T-cell (primary cell): ENCODE measurements around the gene MAPK8. TPM values are rescaled to one million over a fixed set of nuclear protein-coding genes. Genes with fewer than 3 reads are reported as not detected.

Experiments
- ATAC-seq, 4 experiments: fragments of 200-7000 bp in 3 of 4; fragments of 150-1000 bp in 1 of 4; cut with Tn5 transposase; replicated peaks in 1 of 4; 1 replicate in 3 of 4; 2 replicates in 1 of 4; pipeline ENCODE4 v1.10.0; 2021; ENCODE audit warnings: moderate library complexity in 3 of 4, mild to moderate bottlenecking in 2 of 4, moderate number of reproducible peaks in 1 of 4
- CTCF ChIA-PET, 2 donors: fragments of 300-600 bp; sonication (Branson Sonifier 250); formaldehyde crosslinking; loops; one replicate each; lab custom pipeline; 2022; ENCODE audit warnings: antibody characterized with exemption in 2 of 2; lab: Charles Lee
- POLR2A ChIA-PET, 2 donors: fragments of 300-600 bp; sonication (Branson Sonifier 250); formaldehyde crosslinking; loops; one replicate each; lab custom pipeline; 2022; ENCODE audit warnings: antibody characterized with exemption in 2 of 2; lab: Charles Lee
- DNase-seq, 35 experiments: peaks; one replicate each; pipeline versions ENCODE4 v3.0.0 to v3.0.0-alpha.2; 2013 to 2023
- H3K27ac ChIP-seq: one replicate; pipeline ENCODE4 v1.5.1; 2013; ENCODE audit warnings: low read length
- H3K27me3 ChIP-seq, 2 experiments: replicated peaks in 1 of 2; 1 replicate in 1 of 2; 2 replicates in 1 of 2; pipeline versions ENCODE4 v1.6.1 to v1.7.0; 2013; ENCODE audit warnings: low read length in 1 of 2, mixed read lengths in 1 of 2; ENCODE audit not compliant: control insufficient read depth in 2 of 2, insufficient read depth in 2 of 2; ENCODE audit errors: extremely low read depth in 1 of 2
- H3K36me3 ChIP-seq, 2 donors: 1 replicate in 1 of 2; 2 replicates in 1 of 2; pipeline versions ENCODE4 v1.6.1 to v1.7.0; 2013; ENCODE audit warnings: low read length in 1 of 2; ENCODE audit not compliant: control insufficient read depth in 2 of 2, insufficient read depth in 1 of 2; ENCODE audit errors: extremely low read depth in 1 of 2
- H3K4me1 ChIP-seq, 2 experiments: 1 replicate in 1 of 2; 2 replicates in 1 of 2; pipeline versions ENCODE4 v1.6.1 to v1.7.0; 2013; ENCODE audit warnings: low read length in 2 of 2, mixed read lengths in 1 of 2; ENCODE audit not compliant: insufficient read depth in 2 of 2, control insufficient read depth in 1 of 2; ENCODE audit errors: extremely low read depth in 1 of 2
- H3K4me3 ChIP-seq, 2 donors: 1 replicate in 1 of 2; 2 replicates in 1 of 2; pipeline versions ENCODE4 v1.5.1 to v1.7.0; 2013; ENCODE audit warnings: mild to moderate bottlenecking in 2 of 2, low read length in 1 of 2, moderate library complexity in 1 of 2; ENCODE audit not compliant: control insufficient read depth in 1 of 2; ENCODE audit errors: extremely low read depth in 1 of 2
- H3K9me3 ChIP-seq: 2 replicates; pipeline ENCODE4 v1.7.0; 2013
- H3K27ac Mint-ChIP-seq, 2 donors: one replicate each; pipeline ENCODE4 v1.8.0; 2020 to 2021; ENCODE audit warnings: mild to moderate bottlenecking in 2 of 2, mixed read lengths in 2 of 2
- H3K27me3 Mint-ChIP-seq, 2 donors: one replicate each; pipeline ENCODE4 v1.8.0; 2021 to 2022; ENCODE audit warnings: mixed read lengths in 2 of 2
- H3K36me3 Mint-ChIP-seq: one replicate; pipeline ENCODE4 v1.8.0; 2021; ENCODE audit warnings: mixed read lengths
- H3K4me1 Mint-ChIP-seq, 3 donors: one replicate each; pipeline ENCODE4 v1.8.0; 2020 to 2022; ENCODE audit warnings: mixed read lengths in 3 of 3, mild to moderate bottlenecking in 1 of 3
- H3K4me3 Mint-ChIP-seq, 3 donors: one replicate each; pipeline ENCODE4 v1.8.0; 2020 to 2022; ENCODE audit warnings: mild to moderate bottlenecking in 3 of 3, mixed read lengths in 3 of 3, moderate library complexity in 3 of 3
- H3K9me3 Mint-ChIP-seq, 3 donors: one replicate each; pipeline ENCODE4 v1.8.0; 2020 to 2022; ENCODE audit warnings: mixed read lengths in 3 of 3
- WGBS: methylation state at CpG from one replicate; pipeline ENCODE4 v1.1.5; 2013; ENCODE audit warnings: missing lambda C conversion rate; ENCODE audit not compliant: insufficient coverage; 5-methylcytosine and 5-hydroxymethylcytosine counted together
- total RNA-seq, 35 experiments: library from RNA in 6 of 35; stranded (reverse) in 6 of 35; fragments of 120-200 nt in 1 of 35; gene quantifications; one replicate each; pipeline versions ENCODE4 v1.2.1 to v1.2.4 and lab custom pipeline; 2013 to 2026

Gene MAPK8
- total RNA-seq, 5 donors from 2014 or later (not counting 1 experiment from before 2014, with no cell fraction given) = 35.7 to 49.7 (median 42.4) TPM

DNA sequence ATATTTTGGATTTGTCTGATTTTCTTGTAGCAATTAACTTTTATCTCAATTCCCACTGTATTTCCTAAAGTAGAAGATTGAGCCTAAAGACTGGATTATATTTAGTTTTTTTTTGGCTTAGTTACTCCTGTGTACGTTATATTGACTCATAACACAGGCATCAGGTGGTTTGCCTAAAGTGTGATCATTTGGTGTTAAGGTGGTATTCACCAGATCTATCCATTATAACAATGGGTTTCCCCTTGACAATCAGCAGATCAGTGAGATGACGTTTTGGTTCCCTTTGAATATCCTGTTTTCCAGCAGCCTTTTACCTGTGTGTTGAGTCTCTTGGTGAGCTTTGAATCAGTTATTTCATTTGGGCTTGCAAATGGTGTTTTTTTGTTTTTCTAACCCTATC, 18.1 kb downstream of the MAPK8 start:
- no peaks in the 10 kb centered on the region for H3K27me3 Mint-ChIP-seq
- no peak overlapping the region for H3K27ac Mint-ChIP-seq
- ChIA-PET CTCF (interaction anchor here (0.7 to 1.4 kb wide), 2 partner anchors 8 to 15 kb away, joined by 3 read pairs; no protein-coding TSS in a partner anchor), POLR2A (no interaction called here)
- H3K4me1 Mint-ChIP-seq = peaks cover 67 to 73% (median 73%) of the 10 kb centered on the region in 3 donors
- no peak overlapping the region for H3K27ac ChIP-seq
- H3K36me3 Mint-ChIP-seq = peaks cover 33% of the 10 kb centered on the region
- H3K9me3 Mint-ChIP-seq = no peaks in the 10 kb centered on the region
- no peaks in the 10 kb centered on the region for H3K27me3 ChIP-seq
- peak in 1 of 4 experiments; percentile 50 for ATAC-seq
- H3K4me3 Mint-ChIP-seq = no peak overlapping the region
- no peaks in the 10 kb centered on the region for H3K9me3 ChIP-seq
- no peaks in the 10 kb centered on the region for H3K36me3 ChIP-seq
- no CpG with 5 or more reads among the region's 2 CpGs for WGBS
- peaks cover 4 to 13% of the 10 kb centered on the region in 2 experiments for H3K4me1 ChIP-seq
- DNase-seq = peak in 1 of 35 experiments; percentile 25
- no peak overlapping the region for H3K4me3 ChIP-seq

GRCh38 chr10:48330269-48330668, 23.8 kb downstream of the MAPK8 start:
- peak in 5 of 35 experiments; percentile 8 to 44 (median 36) for DNase-seq
- H3K36me3 ChIP-seq = peaks cover 2 to 4% of the 10 kb centered on the region in 2 donors
- Mint-ChIP-seq H3K9me3 (peaks cover 0 to 5% (median 0%) of the 10 kb centered on the region in 3 donors), H3K27ac (peak overlapping the region in 1 of 2 donors; percentile 4), H3K36me3 (peaks cover 53% of the 10 kb centered on the region), H3K27me3 (no peaks in the 10 kb centered on the region), H3K4me3 (peak overlapping the region in 2 of 3 donors; percentile 14 to 44), H3K4me1 (peaks cover 57 to 64% (median 62%) of the 10 kb centered on the region in 3 donors)
- H3K4me3 ChIP-seq = no peak overlapping the region
- no peaks in the 10 kb centered on the region for H3K9me3 ChIP-seq
- peak; percentile 37 to 82 (median 64) for ATAC-seq
- ChIA-PET CTCF (no interaction called here), POLR2A (no interaction called here)
- no peaks in the 10 kb centered on the region for H3K27me3 ChIP-seq
- WGBS = 65% methylated on average over 3 of the region's 3 CpGs
- H3K27ac ChIP-seq = no peak overlapping the region
- peaks cover 4 to 19% of the 10 kb centered on the region in 2 experiments for H3K4me1 ChIP-seq

DNA sequence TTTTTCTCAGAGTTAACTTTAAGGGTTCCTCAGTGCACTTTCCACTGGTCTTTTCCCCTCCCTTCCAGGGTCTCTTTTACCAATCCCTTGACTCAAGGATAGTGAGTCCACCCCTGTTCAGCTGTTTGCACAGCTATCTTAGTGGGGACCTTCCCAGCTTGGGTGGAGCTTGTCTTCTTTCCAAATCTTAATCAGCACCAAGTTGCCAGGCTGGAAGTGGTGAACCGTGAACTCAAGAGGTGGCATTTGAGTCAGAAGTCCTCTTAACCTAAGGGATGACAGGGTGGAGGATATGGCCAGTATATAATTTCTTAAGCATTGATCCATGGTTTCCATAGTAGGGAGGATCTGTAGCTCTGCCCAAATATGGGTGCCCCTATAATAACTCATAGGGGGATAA, 25.0 kb downstream of the MAPK8 start:
- no peaks in the 10 kb centered on the region for H3K27me3 ChIP-seq
- no peak overlapping the region for H3K27ac ChIP-seq
- CTCF ChIA-PET = no interaction called here
- no CpG with 5 or more reads among the region's 1 CpG for WGBS
- H3K4me1 ChIP-seq = peaks cover 4 to 19% of the 10 kb centered on the region in 2 experiments
- Mint-ChIP-seq H3K27me3 (no peaks in the 10 kb centered on the region), H3K4me3 (no peak overlapping the region), H3K4me1 (peaks cover 50 to 55% (median 55%) of the 10 kb centered on the region in 3 donors), H3K36me3 (peaks cover 48% of the 10 kb centered on the region), H3K9me3 (peaks cover 0 to 5% (median 0%) of the 10 kb centered on the region in 3 donors), H3K27ac (no peak overlapping the region)
- POLR2A ChIA-PET = no interaction called here
- ATAC-seq (no peak), DNase-seq (no peak)
- no peak overlapping the region for H3K4me3 ChIP-seq
- H3K36me3 ChIP-seq = peaks cover 2 to 4% of the 10 kb centered on the region in 2 donors
- no peaks in the 10 kb centered on the region for H3K9me3 ChIP-seq

DNA sequence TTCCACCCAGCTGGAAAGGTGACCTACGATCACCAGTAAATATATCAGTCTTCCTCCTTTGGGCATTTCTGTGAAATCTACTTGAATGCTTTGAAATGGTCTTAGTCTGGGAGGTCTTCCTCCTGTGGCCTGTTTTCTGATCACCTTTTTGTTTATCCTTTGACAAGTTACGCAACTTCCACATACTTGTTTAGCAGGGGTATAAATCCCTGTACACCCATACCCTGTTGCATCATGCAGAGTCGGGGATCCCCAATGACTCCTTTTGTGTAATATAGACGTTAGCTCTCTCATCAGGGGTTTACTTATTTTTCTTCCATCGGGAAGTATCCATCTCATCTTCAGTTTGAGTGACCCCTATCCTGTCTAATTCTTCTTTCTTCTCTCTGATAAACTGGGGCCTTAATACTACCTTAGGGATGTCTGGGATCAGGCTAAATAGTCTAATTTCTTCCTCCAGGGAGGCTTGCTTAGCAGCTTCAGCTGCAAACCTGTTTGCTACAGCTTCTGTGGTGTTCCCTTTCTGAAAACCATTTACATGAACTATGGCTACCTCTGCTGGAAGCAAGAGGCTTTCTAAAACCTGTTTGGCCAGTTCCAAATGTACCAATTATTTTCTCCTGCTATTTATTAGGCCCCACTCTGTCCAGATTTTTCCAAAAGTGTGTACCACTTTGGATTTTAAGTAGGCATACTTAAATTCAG, 25.8 kb downstream of the MAPK8 start:
- H3K27me3 ChIP-seq = no peaks in the 10 kb centered on the region
- Mint-ChIP-seq H3K4me1 (peaks cover 48 to 53% (median 51%) of the 10 kb centered on the region in 3 donors), H3K27ac (no peak overlapping the region), H3K36me3 (peaks cover 47% of the 10 kb centered on the region), H3K27me3 (no peaks in the 10 kb centered on the region), H3K9me3 (peaks cover 0 to 5% (median 0%) of the 10 kb centered on the region in 3 donors), H3K4me3 (no peak overlapping the region)
- no peaks in the 10 kb centered on the region for H3K9me3 ChIP-seq
- ATAC-seq = no peak
- H3K27ac ChIP-seq = no peak overlapping the region
- DNase-seq = no peak
- no peak overlapping the region for H3K4me3 ChIP-seq
- ChIA-PET CTCF (no interaction called here), POLR2A (no interaction called here)
- WGBS = no CpG with 5 or more reads among the region's 5 CpGs
- H3K4me1 ChIP-seq = peaks cover 4 to 19% of the 10 kb centered on the region in 2 experiments
- peaks cover 2 to 4% of the 10 kb centered on the region in 2 donors for H3K36me3 ChIP-seq

- DNase-seq (no peak), ATAC-seq (no peak)
- no peak overlapping the region for H3K27ac Mint-ChIP-seq
- Histone ChIP-seq H3K27ac (no peak overlapping the region), H3K27me3 (no peaks in the 10 kb centered on the region), H3K4me1 (peaks cover 4 to 19% of the 10 kb centered on the region in 2 experiments), H3K4me3 (no peak overlapping the region), H3K9me3 (no peaks in the 10 kb centered on the region), H3K36me3 (peaks cover 2 to 4% of the 10 kb centered on the region in 2 donors)
- H3K36me3 Mint-ChIP-seq = peaks cover 51% of the 10 kb centered on the region
- CTCF ChIA-PET = no interaction called here
- no CpG with 5 or more reads among the region's 1 CpG for WGBS
- H3K4me1 Mint-ChIP-seq = peaks cover 50 to 54% (median 50%) of the 10 kb centered on the region in 3 donors
- peaks cover 0 to 5% (median 0%) of the 10 kb centered on the region in 3 donors for H3K9me3 Mint-ChIP-seq
- no peak overlapping the region for H3K4me3 Mint-ChIP-seq
- POLR2A ChIA-PET = no interaction called here
- H3K27me3 Mint-ChIP-seq = no peaks in the 10 kb centered on the region
Measured at GRCh38 chr10:48332871-48333216, 26.4 kb downstream of the MAPK8 start.

- Mint-ChIP-seq H3K9me3 (peaks cover 0 to 6% (median 5%) of the 10 kb centered on the region in 3 donors), H3K4me3 (no peak overlapping the region), H3K36me3 (peaks cover 56% of the 10 kb centered on the region), H3K27me3 (no peaks in the 10 kb centered on the region), H3K4me1 (peaks cover 47 to 52% (median 50%) of the 10 kb centered on the region in 3 donors), H3K27ac (no peak overlapping the region)
- Histone ChIP-seq H3K4me1 (peaks cover 3 to 13% of the 10 kb centered on the region in 2 experiments), H3K36me3 (peaks cover 2 to 4% of the 10 kb centered on the region in 2 donors), H3K4me3 (no peak overlapping the region), H3K27me3 (no peaks in the 10 kb centered on the region), H3K27ac (no peak overlapping the region), H3K9me3 (no peaks in the 10 kb centered on the region)
- POLR2A ChIA-PET = no interaction called here
- 70% methylated on average over 2 of the region's 6 CpGs for WGBS
- no peak for ATAC-seq
- CTCF ChIA-PET = no interaction called here
- DNase-seq = no peak
Measured at GRCh38 chr10:48333856-48334255, 27.4 kb downstream of the MAPK8 start.
